Dermis blood vessel endothelial cell (primary cell): ENCODE measurements around the gene PPP2R5E. TPM values are rescaled to one million over a fixed set of nuclear protein-coding genes. Genes with fewer than 3 reads are reported as not detected.
"Not testable (repeated sequence)": the region's sequence is repeated elsewhere in the genome, so short reads cannot be mapped to it uniquely, and the experiment has no call there.

ENCODE experiments used
- DNase-seq: peaks from one replicate; pipeline ENCODE4 v3.0.0; 2010
- total RNA-seq: library from RNA; depleted of rRNA; stranded (reverse); fragments of >200 nt; gene quantifications from 2 replicates; pipeline ENCODE4 v1.2.3, GENCODE V29; 2014

PPP2R5E gene
- 14.3 and 37.1 TPM in 2 replicates for total RNA-seq

DNA sequence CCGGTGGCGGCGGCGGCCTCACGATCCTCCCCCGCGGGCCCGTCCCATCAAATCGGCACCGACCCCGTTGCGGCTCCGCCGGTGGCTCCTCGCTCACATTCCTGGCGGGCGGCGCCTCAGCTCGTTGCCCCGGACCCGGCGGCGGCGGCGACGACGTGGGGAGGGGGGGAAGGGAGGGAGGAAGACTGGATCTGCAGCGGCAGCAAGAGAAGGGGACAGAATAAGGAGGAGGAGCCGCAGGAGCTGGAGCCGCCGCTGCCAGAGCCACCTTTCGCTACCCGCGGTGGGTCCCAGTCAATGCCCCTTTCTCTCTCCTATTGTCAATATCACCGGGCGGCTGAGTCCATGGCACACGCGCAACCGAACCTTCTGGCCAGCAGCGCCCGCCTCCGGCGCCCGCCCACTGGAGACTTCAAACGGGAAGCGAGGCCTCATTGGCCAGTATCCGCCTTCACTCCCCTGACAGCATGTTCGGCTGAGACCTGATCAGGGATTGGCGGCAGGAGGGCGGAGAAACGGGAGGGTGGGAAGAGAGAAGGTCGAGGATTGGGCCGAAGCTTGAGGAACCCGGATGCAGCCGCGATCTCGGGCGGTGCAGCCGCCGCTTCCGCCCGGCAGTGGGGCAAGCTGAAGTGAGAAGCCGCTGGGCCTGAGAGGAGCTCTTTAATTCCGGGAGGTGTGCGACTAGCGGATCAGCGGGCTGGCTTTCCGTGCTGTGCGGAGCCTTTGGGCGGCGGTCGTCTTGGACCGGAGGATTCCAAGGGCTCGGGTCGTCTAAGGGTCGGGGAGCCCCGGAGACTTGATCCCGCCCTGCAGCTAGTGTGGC lies at the start of gene PPP2R5E:
PPP2R5E (minus strand) TSS at position 378 of the 826 bp plus-strand sequence. CDS start 3,692 bp downstream, outside the sequence.
- DNase-seq: peak; percentile 99

DNA sequence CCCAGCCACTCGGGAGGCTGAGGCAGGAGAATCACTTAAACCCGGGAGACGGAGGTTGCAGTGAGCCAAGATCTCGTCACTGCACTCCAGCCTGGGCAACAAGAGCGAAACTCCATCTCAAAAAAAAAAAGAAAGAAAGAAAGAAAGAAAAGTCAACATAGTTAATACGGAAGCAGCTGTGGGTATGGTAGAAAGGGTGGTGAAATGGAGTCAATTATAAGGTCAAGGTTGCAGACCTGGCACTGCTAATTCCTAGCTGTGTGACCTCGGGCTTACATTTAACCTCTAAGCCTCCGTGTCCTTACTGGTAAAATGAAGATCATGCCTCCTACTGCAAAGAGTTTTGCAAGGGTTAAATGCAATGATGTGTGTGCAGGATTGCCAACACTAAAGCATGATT lies 39.9 kb upstream of the PPP2R5E start:
- DNase-seq: not testable (repeated sequence)

DNA sequence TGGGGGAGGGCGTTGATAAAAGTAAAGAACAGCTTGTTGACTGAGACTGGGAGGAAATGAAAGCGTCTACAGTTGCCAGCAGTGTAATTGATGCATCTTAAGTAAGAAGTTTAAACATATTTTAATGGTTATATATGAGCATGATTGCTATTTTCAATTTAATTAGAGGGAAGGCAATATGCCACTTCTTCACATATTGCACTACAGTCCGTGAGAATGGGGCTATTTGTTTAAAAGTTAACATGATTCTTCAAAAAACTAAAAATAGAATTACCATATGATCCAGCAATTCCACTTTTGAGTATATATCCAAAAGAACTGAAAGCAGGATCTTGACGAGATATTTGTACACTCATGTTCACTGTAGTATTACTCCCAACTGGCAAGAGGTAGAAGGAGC lies 38.3 kb upstream of the PPP2R5E start:
- DNase-seq: no peak

DNA sequence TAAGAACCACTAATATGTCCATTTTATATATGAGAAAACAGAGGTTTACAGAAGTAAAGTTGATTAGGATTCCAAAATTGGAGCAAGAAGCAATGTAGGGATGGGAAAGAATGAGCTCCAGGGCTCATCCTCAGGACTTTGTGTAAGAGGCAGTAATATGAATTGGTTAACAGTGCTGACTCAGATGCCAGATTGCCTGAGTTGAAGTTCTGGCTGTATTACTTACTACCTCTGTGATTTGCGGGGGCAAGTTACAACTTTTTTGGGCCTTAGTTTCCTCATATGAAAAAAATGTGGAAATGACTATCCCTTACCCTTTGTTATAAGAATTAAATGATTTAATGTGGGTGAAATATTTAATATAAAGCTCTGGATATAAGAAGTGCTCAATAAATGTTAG lies 35.1 kb upstream of the PPP2R5E start:
- no peak for DNase-seq

DNA sequence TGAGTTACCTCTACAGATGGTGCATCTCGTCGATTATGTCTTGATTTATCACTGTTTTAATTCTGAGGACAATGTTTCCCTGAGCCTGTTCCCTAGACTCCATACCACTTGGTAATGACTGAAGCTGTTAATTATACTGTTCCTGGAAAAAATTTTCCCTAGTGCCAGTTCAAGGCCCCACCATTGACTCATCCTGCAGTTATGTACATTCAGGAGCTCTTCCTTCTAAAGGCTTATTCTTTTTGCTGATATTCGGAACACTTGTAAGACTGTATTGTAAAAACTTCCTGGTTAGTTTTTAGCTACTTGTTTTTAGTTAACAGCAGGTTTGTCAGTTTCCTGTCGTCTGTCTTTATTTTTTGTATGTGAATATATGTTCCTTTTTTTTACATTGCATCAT lies 30.4 kb upstream of the PPP2R5E start:
- DNase-seq: peak; percentile 79

DNA sequence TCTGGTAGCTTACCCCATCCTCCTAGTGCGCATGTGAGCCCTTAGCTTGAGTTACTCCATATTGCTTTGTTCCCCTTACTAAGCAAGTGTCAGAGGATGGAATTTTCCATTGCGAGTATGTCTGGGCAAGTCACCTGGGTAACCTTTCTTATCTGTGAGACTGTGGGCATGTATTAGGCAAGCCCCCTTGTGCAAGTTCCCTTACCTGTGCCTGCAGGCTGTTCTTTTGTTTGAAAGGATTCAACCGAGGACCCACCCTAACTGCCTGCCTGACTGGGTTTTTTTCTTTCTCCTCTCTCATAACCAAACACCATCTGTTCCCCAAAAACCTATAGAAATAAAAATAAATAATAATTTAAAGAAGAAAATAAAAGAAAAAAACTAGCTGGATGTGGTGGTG lies 22.3 kb upstream of the PPP2R5E start:
- no peak for DNase-seq

DNA sequence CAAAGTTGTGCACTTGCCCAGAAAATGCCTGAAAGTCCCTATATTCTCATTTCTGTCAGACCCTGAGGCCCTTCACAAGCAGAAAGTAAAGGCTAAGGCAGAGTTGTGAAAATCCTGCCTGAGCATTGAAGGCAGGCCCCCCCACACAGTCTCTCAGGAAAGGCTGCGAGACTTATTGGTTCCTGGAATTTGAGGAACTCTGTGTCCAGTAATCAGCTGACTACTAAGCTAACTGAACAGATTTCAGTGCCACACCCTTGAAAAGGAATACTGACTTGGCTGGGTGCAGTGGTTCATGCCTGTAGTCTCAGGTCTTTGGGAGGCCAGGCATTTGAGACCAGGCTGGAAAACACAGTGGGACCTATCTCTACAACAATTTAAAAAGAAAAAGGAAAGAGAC lies 21.1 kb upstream of the PPP2R5E start:
- DNase-seq: peak; percentile 34

DNA sequence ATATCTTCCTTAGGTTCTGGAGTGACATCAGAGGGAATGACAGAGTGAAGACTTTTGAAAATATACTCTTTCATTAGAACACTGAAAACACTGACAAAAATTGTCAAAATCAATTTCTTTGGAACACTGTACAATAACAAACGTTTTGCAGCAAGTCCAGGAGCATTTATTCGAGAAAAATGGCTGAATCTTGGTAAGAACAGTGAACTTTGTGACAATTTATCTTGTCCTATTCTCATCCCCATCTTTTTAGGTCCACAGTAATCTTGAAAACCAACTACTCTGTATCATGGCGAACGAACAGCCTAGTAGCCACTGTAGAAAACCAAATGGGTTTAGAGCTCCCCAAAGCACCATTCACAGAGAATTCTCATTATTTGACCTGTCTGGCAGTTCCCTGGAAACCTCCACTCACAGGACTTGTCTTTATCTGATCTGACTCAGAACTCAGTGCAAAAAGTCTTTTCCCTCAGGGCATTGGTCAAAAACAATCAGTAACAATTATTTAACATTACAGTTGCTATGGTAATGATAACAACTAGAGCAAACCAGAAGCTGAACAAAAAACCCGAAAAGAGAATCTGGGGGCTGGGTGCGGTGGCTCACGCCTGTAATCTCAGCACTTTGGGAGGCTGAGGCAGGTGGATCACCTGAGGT lies 20.3 kb upstream of the PPP2R5E start:
- DNase-seq: peak; percentile 55

DNA sequence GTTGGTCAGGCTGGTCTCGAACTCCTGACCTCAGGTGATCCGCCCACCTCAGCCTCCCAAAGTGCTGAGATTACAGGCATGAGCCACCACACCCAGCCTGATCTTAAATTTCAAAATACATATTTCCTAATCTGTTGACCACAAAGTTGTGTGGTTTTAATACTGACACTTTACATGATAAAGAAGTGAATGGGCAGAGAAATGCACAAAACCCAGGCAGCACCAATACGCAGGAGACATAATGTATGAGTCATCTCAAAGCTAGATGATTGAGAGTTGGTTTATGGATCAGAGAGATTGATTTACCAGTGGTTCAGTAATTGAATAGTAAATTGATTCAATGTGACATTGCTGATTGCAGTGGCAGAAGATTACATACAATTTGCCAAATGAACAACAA lies 19.2 kb upstream of the PPP2R5E start:
- no peak for DNase-seq

DNA sequence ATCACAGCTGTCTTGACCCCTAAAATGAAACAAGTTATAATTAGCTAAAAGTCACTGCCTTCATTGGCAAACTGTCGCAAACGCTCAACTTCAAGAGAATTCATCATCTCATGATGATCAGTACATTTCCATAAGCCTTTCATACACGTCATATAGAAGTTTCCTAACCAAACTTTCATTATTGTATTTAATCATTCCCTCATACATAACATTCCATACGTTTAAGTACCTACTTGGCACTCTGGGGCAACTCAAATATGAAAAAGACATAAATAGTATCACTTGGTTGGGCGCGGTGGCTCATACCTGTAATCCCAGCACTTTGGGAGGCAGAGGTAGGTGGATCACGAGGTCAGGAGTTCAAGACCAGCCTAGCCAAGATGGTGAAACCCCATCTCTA lies 12.4 kb upstream of the PPP2R5E start:
- no peak for DNase-seq

DNA sequence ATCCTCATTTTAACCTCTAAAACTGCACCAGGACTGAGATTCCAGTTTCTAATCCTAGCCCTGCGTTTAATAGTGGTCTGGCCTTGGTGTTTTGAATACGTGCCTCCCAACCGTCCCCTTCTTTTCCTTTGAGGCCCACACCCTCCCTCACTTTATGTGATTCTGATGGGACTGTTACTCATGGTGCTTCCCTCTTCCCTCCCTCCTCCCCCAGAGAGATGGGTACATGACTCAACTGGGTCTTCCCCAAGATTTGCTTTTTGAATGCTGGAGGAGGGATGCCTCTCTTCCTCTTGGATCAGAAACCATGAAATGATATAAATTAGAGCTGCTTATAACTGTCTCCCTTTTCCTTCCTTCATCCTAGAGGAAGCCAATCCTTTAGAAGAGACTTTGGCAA lies 8.2 kb upstream of the PPP2R5E start:
- peak; percentile 10 for DNase-seq

DNA sequence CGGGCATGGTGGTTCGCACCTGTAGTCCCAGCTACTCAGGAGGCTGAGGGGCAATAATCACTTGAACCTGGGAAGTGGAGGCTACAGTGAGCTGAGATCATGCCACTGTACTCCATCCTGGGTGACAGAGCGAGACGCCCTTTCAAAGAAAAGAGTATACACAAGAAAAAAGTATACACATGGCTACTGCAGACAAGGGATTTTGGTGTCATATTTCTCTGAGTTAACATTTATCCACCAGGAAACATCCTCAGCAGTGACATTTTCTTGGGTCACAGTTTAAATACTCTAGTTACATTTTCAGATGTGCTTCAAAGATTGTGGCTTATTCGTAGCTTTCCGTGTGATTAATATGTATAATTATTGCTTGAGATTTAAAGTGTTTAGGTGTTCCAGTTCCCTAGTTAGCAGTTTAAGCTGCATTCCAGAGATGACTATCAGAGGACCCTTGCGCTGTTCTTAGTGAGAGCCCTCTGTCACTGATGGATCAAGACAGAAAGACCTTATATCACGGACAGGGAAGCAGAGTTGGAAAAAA lies 4.7 kb upstream of the PPP2R5E start:
- DNase-seq: no peak

DNA sequence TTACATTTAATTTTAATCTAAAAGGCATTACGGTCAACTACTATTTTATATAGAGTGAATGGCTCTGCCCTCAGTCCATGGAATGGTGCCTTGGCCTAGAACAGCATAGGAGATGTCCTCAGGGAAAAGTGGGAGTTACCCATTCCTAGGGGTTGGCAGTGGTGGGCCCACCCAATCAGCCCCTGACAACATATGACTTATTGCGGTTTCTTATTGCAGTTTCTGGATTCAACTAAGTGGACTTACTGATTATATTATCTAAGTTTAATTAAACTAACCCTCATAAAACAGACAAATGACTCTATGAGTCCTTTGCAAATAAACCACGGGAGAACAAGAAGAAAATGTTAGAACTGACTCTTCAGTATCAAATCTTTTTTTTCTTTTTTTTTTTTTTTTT lies 2.3 kb upstream of the PPP2R5E start:
- DNase-seq: no peak

DNA sequence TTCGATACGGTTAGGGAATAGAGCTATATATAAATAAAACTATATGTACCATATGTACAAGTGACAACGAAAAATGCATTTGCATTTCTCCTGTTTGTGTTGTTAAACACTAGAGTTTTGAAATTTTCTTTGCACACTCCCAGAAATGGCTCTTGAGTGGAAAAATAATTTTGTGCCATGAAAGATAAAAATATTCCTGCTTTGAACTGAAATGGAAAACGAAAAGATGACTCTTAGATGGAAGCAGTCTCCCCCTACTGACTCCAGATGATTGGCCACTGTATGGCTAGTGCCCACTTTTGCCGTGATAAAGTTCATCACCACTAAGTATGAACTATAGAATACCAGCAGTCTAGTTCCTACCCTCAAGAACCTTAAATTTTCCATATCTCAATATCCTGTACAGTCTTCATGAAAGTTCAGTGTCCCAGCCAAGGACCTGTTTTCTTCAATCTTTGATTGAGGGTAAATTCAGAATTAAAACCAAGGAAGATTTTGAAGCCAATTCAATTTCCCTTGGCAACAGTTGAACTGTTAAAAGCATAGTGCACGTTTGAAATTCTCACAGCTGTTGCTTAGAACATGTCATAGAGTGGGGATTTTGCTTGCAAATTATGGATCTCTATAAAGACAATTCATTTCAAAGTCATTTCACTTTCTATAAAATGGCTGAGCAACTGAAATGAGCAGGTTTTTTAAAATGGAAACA lies 1.6 kb upstream of the PPP2R5E start:
- DNase-seq: peak; percentile 68

DNA sequence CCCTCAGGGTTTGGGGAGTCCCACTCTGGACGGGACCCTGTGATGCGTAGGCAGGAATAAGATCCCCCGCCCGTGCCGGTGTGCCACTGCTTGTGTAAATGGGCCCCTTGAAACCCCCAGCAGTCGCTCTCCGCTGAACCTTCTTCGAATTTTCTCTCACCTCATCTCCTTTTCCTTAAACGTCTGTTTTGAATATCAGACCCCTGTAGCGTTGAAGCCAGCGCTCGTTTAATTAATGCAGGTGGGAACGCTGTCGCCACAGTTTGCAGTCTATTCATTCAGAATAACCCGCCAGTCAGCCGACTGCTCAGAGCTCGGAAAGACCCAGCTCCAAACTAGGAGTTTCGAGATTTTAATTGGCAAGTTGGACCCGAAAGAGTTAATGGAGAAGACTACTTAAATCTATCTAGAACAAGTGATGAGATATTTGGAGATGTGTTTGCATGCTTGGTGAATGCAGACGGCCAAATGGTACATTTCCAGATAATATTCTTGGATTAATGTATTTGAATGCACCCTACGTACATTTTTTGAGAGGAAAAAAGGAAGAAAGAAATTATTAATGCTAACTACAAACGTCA lies 739 bp upstream of the PPP2R5E start:
- peak; percentile 32 for DNase-seq

DNA sequence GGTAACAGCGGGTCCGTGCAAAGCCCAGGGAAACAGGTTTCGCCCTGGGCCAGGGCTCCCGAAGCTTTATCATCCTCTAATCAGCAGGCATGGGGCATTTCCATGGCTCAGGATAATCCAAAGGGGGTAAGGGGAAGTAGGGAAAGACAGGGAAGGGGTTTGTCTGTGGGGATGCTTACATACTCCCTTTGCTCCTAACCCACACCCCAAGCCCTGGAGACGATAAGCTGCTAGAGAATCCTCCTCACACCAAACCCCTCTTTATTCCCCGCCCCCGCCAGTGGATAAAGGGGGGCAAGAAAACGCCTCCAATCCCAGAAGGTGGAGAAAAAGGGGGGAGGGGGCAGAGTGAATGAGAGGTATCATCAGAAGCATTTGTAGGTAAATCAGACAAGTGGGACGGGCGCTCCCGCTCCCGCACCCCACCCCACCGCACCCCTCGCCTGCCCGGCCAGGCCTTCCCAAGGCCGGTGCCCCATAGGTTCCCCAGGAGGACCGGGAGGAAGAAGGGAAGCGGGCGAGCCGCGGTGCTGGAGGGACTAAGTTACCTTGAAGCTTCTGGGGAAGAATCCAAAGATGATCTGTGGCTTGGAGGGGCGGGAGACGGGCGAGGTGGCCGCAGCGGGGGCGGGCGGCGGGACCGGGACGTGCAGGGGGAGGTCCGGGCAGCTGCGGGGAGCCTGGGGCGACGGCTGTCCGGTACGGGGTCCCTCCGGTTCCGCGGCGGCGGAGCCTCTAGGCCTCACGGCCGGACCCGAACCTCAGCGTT lies 762 bp downstream of the PPP2R5E start:
- peak; percentile 37 for DNase-seq

DNA sequence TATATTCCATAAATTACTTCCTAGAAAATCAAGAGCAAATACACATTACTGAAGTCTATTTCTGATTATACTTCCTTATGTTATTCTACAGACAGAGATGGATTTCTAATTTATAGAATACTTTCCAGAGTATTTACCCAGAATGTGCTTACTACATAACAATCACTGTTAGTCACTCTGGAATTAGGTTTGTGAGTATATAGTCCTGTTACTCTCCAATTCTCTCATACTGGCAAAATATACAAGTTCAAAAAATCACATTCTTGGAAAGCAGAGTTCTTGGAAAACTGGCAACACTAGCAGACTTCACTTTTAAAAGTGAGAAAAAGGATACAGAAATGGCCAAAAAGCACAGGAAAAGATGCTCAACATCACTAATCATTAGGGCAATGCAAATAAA lies 7.3 kb downstream of the PPP2R5E start:
- no peak for DNase-seq

DNA sequence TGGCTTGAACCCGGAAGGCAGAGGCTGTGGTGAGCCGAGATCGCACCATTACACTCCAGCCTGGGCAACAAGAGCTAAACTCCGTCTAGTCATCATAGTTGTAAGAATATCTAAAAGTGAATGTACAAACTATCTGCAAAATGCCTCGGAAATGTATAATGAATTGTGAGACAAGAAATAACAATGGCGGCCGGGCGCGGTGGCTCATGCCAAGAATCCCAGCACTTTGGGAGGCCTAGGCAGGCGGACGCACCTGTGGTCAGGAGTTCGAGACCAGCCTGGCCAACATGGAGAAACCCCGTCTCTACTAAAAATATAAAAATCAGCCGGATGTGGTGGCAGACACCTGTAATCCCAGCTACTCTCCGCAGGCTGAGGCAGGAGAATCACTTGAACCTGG lies 9.7 kb downstream of the PPP2R5E start:
- no peak for DNase-seq

DNA sequence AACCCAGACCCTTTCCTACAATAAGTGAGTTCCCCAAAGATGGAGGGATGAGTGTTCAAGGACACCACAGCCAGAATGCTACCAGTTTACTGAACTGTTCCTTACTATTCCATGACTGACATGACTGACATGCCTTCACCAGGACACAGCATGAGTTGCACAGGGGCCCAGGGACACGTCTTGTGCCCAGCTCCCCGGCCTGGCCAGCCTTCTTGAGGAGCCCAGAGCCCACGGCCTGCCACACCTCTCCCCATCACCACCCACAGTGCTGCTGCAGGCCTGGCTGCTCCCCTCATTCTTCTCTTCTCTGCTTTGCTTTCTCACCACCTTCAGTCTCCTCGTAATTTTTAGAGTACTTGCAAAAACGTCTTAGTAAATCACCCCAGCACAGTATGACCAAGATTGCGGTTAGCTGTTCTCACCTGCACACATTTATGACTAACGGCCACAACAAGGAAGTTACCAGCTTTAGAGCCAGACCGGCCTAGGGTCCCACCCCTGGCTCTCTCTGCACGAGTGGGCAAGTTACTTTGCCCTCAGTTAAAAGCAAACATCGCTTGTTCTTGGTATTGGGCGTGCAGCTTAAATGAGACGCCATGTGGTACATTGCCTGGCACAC lies 18.5 kb downstream of the PPP2R5E start:
- no peak for DNase-seq

DNA sequence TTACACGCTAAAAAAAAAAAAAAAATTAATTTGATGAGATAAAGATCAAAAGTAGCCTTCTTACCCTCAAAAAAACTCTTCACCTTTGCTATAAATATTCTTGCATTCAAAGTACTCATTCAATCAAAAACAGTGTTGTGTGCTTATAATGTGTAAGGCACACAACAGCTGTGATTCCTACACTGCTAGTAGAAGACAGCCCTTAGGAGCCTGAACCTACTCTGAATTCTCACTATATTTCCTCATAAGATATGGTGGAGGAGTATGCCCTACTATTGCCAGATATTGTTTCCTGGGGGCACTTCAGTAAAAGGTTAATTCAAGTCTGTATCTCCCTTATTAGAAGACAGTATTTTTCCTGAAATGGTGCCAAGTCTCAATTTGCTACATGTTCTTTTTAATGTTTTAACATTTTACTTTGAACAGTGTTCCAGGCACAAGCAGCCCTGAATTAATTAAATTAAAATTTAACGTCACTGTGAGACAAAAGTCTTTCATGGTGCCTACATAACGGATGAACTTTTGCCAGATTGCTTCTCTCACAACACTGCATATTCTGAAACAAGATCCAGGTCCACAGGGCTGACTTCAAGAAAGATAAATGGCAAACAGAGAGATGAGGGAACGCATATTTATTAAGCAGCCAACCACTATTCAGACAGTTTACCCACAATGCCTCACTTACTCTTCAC lies 19.3 kb downstream of the PPP2R5E start:
- DNase-seq: no peak

DNA sequence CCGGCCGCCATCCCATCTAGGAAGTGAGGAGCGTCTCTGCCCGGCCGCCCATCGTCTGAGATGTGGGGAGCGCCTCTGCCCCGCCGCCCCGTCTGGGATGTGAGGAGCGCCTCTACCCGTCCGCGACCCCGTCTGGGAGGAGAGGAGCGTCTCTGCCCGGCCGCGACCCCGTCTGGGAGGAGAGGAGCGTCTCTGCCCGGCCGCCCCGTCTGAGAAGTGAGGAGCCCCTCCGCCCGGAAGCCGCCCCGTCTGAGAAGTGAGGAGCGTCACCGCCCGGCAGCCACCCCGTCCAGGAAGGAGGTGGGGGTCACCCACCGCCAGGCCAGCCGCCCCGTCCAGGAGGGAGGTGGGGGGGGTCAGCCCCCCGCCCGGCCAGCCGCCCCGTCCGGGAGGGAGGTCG lies 20.7 kb downstream of the PPP2R5E start:
- DNase-seq: not testable (repeated sequence)
